SU-DHL-6 (cell line): ENCODE data around the gene PTPN4.

Experiments used
- CTCF ChIP-seq: fragments of 200-600 bp; sonication (generic); IDR thresholded peaks from one replicate; pipeline ENCODE4 v1.5.1; 2017; ENCODE audit warnings: antibody characterized with exemption, mild to moderate bottlenecking, low read length, moderate library complexity; ENCODE audit not compliant: insufficient read depth, poor library complexity, severe bottlenecking
- EZH2phosphoT487 ChIP-seq: fragments of 200-600 bp; sonication (generic), shearing (Covaris generic); conservative IDR thresholded peaks from 2 replicates; pipeline ENCODE4 v1.6.1; 2018; ENCODE audit warnings: mild to moderate bottlenecking, antibody characterized with exemption, low read length, moderate library complexity, mixed read lengths

- TF ChIP-seq CTCF (no peak), EZH2phosphoT487 (no peak)
These were observed 25.2 kb downstream of the PTPN4 start for GRCh38 chr2:119784876-119785275.
